AG20443 (cell line): ENCODE results near the gene CFAP300.
A peak's percentile ranks its signal among the peaks of the same experiment; 100 is the strongest.

Source experiments
- DNase-seq: peaks from one replicate; pipeline ENCODE4 v3.0.0; 2012; ENCODE audit warnings: low spot score, mixed read lengths

The CFAP300 gene

GRCh38 chr11:102047305-102047924, at the start of gene CFAP300:
TSS of gene CFAP300 (plus strand) at chr11:102047437. CDS start at chr11:102047471, 34 bp downstream.
- peak; percentile 97 for DNase-seq

- DNase-seq, result no peak
These were observed 45.4 kb upstream of the CFAP300 start for GRCh38 chr11:102001657-102002338.

GRCh38 chr11:102004220-102004619, 43.0 kb upstream of the CFAP300 start:
- no peak for DNase-seq

- DNase-seq, result no peak
These were observed 41.9 kb upstream of the CFAP300 start for GRCh38 chr11:102005306-102005705.

- DNase-seq, result no peak
These were observed 40.2 kb upstream of the CFAP300 start for GRCh38 chr11:102006835-102007566.

GRCh38 chr11:102007567-102008437, 39.4 kb upstream of the CFAP300 start:
- peak; percentile 21 for DNase-seq

- peak; percentile 96 for DNase-seq
These were observed 36.3 kb upstream of the CFAP300 start for GRCh38 chr11:102010776-102011494.

GRCh38 chr11:102012946-102013345, 34.3 kb upstream of the CFAP300 start:
- DNase-seq, result peak; percentile 3

- DNase-seq, result no peak
These were observed 32.5 kb upstream of the CFAP300 start for GRCh38 chr11:102014756-102015155.

GRCh38 chr11:102017026-102017425, 30.2 kb upstream of the CFAP300 start:
- no peak for DNase-seq

GRCh38 chr11:102026217-102026616, 21.0 kb upstream of the CFAP300 start:
- DNase-seq, result no peak

GRCh38 chr11:102026959-102027358, 20.3 kb upstream of the CFAP300 start:
- no peak for DNase-seq

- DNase-seq, result no peak
These were observed 10.5 kb upstream of the CFAP300 start for GRCh38 chr11:102036757-102037156.

GRCh38 chr11:102046841-102047240, 396 bp upstream of the CFAP300 start:
- no peak for DNase-seq

GRCh38 chr11:102050927-102051575, 3.8 kb downstream of the CFAP300 start:
- DNase-seq, result no peak

GRCh38 chr11:102061276-102061675, 14.0 kb downstream of the CFAP300 start:
- DNase-seq, result no peak

- DNase-seq, result no peak
These were observed 14.9 kb downstream of the CFAP300 start for GRCh38 chr11:102062106-102062505.

- DNase-seq, result no peak
These were observed 17.1 kb downstream of the CFAP300 start for GRCh38 chr11:102064316-102064715.

- DNase-seq, result no peak
These were observed 23.5 kb downstream of the CFAP300 start for GRCh38 chr11:102070766-102071165.

- DNase-seq, result no peak
These were observed 24.5 kb downstream of the CFAP300 start for GRCh38 chr11:102071497-102072472.
